Panc1 (cell line): ENCODE measurements around the gene KAT6B. TPM values are rescaled to one million over a fixed set of nuclear protein-coding genes. Genes with fewer than 3 reads are reported as not detected.

ENCODE experiments used
- ATAC-seq: fragments of 200-7000 bp; cut with Tn5 transposase; 2 replicates; pipeline ENCODE4 v1.9.1; 2020; ENCODE audit warnings: mild to moderate bottlenecking, moderate library complexity
- BruUV-seq: library from RNA; stranded (reverse); fragments of 400-500 nt; replicated peaks from 2 replicates; lab custom pipeline; 2021; lab: Mats Ljungman, UMichigan
- CTCF ChIA-PET: fragments of 300-600 bp; sonication (Branson Sonifier 250); formaldehyde crosslinking; loops from one replicate; lab custom pipeline; 2022; ENCODE audit warnings: antibody characterized with exemption; lab: Charles Lee
- POLR2A ChIA-PET: fragments of 300-600 bp; sonication (Branson Sonifier 250); formaldehyde crosslinking; loops from one replicate; lab custom pipeline; 2022; ENCODE audit warnings: antibody characterized with exemption; lab: Charles Lee
- DNase-seq: peaks from one replicate; pipeline ENCODE4 v3.0.0-alpha.2; 2010; ENCODE audit warnings: low read depth, low spot score
- H3K27ac ChIP-seq: 2 replicates; pipeline ENCODE4 v1.5.1; 2011; ENCODE audit warnings: mild to moderate bottlenecking, low read length, inconsistent platforms
- H3K27me3 ChIP-seq: fragments of 200-500 bp; sonication (Bioruptor generic); 2 replicates; pipeline ENCODE4 v1.6.0; 2014; ENCODE audit warnings: low read length, inconsistent platforms; ENCODE audit not compliant: control insufficient read depth, insufficient read depth
- H3K36me3 ChIP-seq: fragments of 200-500 bp; sonication (Bioruptor generic); 2 replicates; pipeline ENCODE4 v1.5.1; 2014; ENCODE audit warnings: inconsistent platforms, mild to moderate bottlenecking, low read length, moderate library complexity; ENCODE audit not compliant: control insufficient read depth, insufficient read depth
- H3K4me1 ChIP-seq: 2 replicates; pipeline ENCODE4 v1.5.1; 2011; ENCODE audit warnings: inconsistent platforms, mild to moderate bottlenecking, low read length, moderate library complexity; ENCODE audit not compliant: control insufficient read depth, insufficient read depth
- H3K4me3 ChIP-seq, 2 experiments: 2 replicates each; pipeline ENCODE4 v1.5.1; 2011 to 2012; ENCODE audit warnings: low read depth in 2 of 2, low read length in 2 of 2, mild to moderate bottlenecking in 2 of 2, inconsistent platforms in 1 of 2, moderate library complexity in 1 of 2
- H3K9me3 ChIP-seq: fragments of 200-500 bp; sonication (Bioruptor generic); 2 replicates; pipeline ENCODE4 v1.5.1; 2014; ENCODE audit warnings: low read depth, mild to moderate bottlenecking, inconsistent platforms, low read length, moderate library complexity; ENCODE audit not compliant: control insufficient read depth, insufficient read depth
- POLR2AphosphoS5 ChIP-seq: IDR thresholded peaks from 2 replicates; pipeline ENCODE4 v1.6.1; 2012; ENCODE audit warnings: mild to moderate bottlenecking, low read depth, low read length, moderate library complexity
- REST ChIP-seq, 2 experiments: IDR thresholded peaks; 2 replicates each; pipeline ENCODE4 v1.6.1; 2011 to 2012; ENCODE audit warnings: low read depth in 2 of 2, control low read depth in 1 of 2, low read length in 1 of 2, mild to moderate bottlenecking in 1 of 2, moderate library complexity in 1 of 2; ENCODE audit not compliant: insufficient read depth in 1 of 2
- SIN3A ChIP-seq: IDR thresholded peaks from 2 replicates; pipeline ENCODE4 v1.6.1; 2012; ENCODE audit warnings: low read depth, mild to moderate bottlenecking, low read length, moderate library complexity, borderline replicate concordance; ENCODE audit not compliant: insufficient read depth
- TCF7L2 ChIP-seq: IDR thresholded peaks from 2 replicates; pipeline ENCODE4 v1.6.1; 2011; ENCODE audit warnings: mild to moderate bottlenecking, low read depth, low read length, inconsistent platforms
- in situ Hi-C: cut with HindIII; loops from 2 replicates; pipeline ENCODE4 v1.10.0; 2016; ENCODE audit warnings: low sequenced_read_pairs, low pct_unique_long_range_greater_than_20kb
- intact Hi-C: fragments of 100-400 bp; cut with micrococcal nuclease; formaldehyde crosslinking; loops from one replicate; pipeline ENCODE4 v1.10.0; 2022; ENCODE audit not compliant: unreplicated experiment
- total RNA-seq: library from RNA; stranded (reverse); gene quantifications from one replicate; pipeline ENCODE4 v1.2.1, GENCODE V29; 2021; ENCODE audit not compliant: unreplicated experiment
- TF ChIP-seq, protein P1 (sequence below): fragments of 450-650 bp; IDR thresholded peaks from 2 replicates; pipeline ENCODE4 v1.5.1; 2017; ENCODE audit warnings: mild to moderate bottlenecking

Gene KAT6B
- total RNA-seq, 1 experiment from 2014 or later: 31.1 TPM

DNA sequence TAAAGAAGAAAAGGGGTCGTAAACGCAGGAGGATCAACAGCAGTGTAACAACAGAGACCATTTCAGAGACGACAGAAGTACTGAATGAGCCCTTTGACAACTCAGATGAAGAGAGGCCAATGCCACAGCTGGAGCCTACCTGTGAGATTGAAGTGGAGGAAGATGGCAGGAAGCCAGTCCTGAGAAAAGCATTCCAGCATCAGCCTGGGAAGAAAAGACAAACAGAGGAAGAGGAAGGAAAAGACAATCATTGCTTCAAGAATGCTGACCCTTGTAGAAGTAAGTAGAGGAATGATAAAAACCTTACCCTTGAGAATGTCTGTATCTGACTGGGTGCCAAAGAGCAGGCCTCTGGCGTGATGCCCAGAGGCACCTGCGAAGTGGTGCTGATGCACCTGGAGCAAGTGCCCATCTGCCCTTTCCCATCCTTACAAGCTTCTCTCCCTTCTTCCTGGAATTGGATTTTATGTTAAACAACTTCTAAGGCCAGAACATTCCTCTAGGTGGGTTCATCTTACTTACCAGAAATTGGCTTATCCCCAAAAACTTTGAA is 198.6 kb downstream of the KAT6B start:
- no peak overlapping the region for H3K27ac ChIP-seq
- POLR2A ChIA-PET: no interaction called here
- no peaks in the 10 kb centered on the region; the same call in 1 of the 2 replicates for H3K36me3 ChIP-seq
- in situ Hi-C loops (no loop called here), intact Hi-C loops (no loop called here)
- H3K4me1 ChIP-seq: peaks cover 10% of the 10 kb centered on the region; the same call in 1 of the 2 replicates
- H3K27me3 ChIP-seq: no peaks in the 10 kb centered on the region
- CTCF ChIA-PET: interaction anchor here (0.7 kb wide), 1 partner anchor 52 kb away, joined by 3 read pairs; no protein-coding TSS in a partner anchor
- DNase-seq (no peak), ATAC-seq (no peak)
- no TSS peak for BruUV-seq
- no peaks in the 10 kb centered on the region for H3K9me3 ChIP-seq
- H3K4me3 ChIP-seq: no peak overlapping the region
- TF ChIP-seq POLR2AphosphoS5: no peak
- TF ChIP-seq SIN3A: no peak
- TF ChIP-seq TCF7L2: no peak
- TF ChIP-seq REST (IDR thresholded peaks at IDR 0.05; ENCODE audit: insufficient read depth in 1 of 2, low read depth in 2 of 2, low read length in 1 of 2): no peak

GRCh38 chr10:75028049-75028448 is 201.6 kb downstream of the KAT6B start:
- no peaks in the 10 kb centered on the region for H3K4me1 ChIP-seq
- in situ Hi-C loops: no loop called here
- H3K4me3 ChIP-seq: no peak overlapping the region
- no peak overlapping the region for H3K27ac ChIP-seq
- ChIA-PET CTCF (no interaction called here), POLR2A (no interaction called here)
- H3K9me3 ChIP-seq: no peaks in the 10 kb centered on the region
- intact Hi-C loops: no loop called here
- H3K36me3 ChIP-seq: no peaks in the 10 kb centered on the region
- ATAC-seq: no peak
- no peak for DNase-seq
- H3K27me3 ChIP-seq: no peaks in the 10 kb centered on the region
- no peak for TF ChIP-seq POLR2AphosphoS5
- no peak for TF ChIP-seq TCF7L2
- TF ChIP-seq, protein P1, sequence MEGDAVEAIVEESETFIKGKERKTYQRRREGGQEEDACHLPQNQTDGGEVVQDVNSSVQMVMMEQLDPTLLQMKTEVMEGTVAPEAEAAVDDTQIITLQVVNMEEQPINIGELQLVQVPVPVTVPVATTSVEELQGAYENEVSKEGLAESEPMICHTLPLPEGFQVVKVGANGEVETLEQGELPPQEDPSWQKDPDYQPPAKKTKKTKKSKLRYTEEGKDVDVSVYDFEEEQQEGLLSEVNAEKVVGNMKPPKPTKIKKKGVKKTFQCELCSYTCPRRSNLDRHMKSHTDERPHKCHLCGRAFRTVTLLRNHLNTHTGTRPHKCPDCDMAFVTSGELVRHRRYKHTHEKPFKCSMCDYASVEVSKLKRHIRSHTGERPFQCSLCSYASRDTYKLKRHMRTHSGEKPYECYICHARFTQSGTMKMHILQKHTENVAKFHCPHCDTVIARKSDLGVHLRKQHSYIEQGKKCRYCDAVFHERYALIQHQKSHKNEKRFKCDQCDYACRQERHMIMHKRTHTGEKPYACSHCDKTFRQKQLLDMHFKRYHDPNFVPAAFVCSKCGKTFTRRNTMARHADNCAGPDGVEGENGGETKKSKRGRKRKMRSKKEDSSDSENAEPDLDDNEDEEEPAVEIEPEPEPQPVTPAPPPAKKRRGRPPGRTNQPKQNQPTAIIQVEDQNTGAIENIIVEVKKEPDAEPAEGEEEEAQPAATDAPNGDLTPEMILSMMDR: no peak
- no peak for TF ChIP-seq SIN3A
- TF ChIP-seq REST (IDR thresholded peaks at IDR 0.05; ENCODE audit: insufficient read depth in 1 of 2, low read depth in 2 of 2, low read length in 1 of 2): no peak
- no TSS peak for BruUV-seq
